WTC11 (cell line): ENCODE measurements around the gene GNPNAT1. TPM values are rescaled to one million over a fixed set of nuclear protein-coding genes. Genes with fewer than 3 reads are reported as not detected.

Source experiments
- ATAC-seq: fragments of 200-7000 bp; cut with Tn5 transposase; 2 replicates; pipeline ENCODE4 v1.10.0; 2021; ENCODE audit warnings: mild to moderate bottlenecking, moderate library complexity
- CTCF ChIA-PET: fragments of 300-600 bp; sonication (Branson Sonifier 250); formaldehyde crosslinking; loops from one replicate; lab custom pipeline; 2021; ENCODE audit warnings: antibody characterized with exemption; lab: Charles Lee
- POLR2A ChIA-PET: fragments of 350-600 bp; sonication (Branson Sonifier 250); formaldehyde crosslinking; loops from one replicate; lab custom pipeline; 2021; ENCODE audit warnings: antibody characterized with exemption; lab: Charles Lee
- DNase-seq: peaks from one replicate; pipeline ENCODE4 v3.0.0; 2021; ENCODE audit warnings: low spot score
- H3K27ac Mint-ChIP-seq: 2 replicates; pipeline ENCODE4 v1.8.0; 2021; ENCODE audit warnings: mixed read lengths
- H3K27me3 Mint-ChIP-seq: 2 replicates; pipeline ENCODE4 v1.8.0; 2021; ENCODE audit warnings: low read depth, mild to moderate bottlenecking, moderate library complexity, mixed read lengths
- H3K36me3 Mint-ChIP-seq: 2 replicates; pipeline ENCODE4 v1.8.0; 2021; ENCODE audit warnings: mixed read lengths
- H3K4me1 Mint-ChIP-seq: 2 replicates; pipeline ENCODE4 v1.8.0; 2022; ENCODE audit warnings: mixed read lengths
- H3K4me3 Mint-ChIP-seq: 2 replicates; pipeline ENCODE4 v1.8.0; 2021; ENCODE audit warnings: mild to moderate bottlenecking, moderate library complexity, mixed read lengths
- H3K9me3 Mint-ChIP-seq: 2 replicates; pipeline ENCODE4 v1.8.0; 2021; ENCODE audit warnings: mixed read lengths
- E2F1 ChIP-seq: sonication (generic); formaldehyde crosslinking; IDR thresholded peaks from 2 replicates; pipeline ENCODE4 v1.8.0; 2022; ENCODE audit warnings: mild to moderate bottlenecking, missing genetic modification reagents
- FOXJ3 ChIP-seq: sonication (generic); formaldehyde crosslinking; IDR thresholded peaks from 2 replicates; pipeline ENCODE4 v1.9.0; 2021; ENCODE audit warnings: missing genetic modification reagents, mild to moderate bottlenecking, borderline replicate concordance
- GTF2I ChIP-seq: fragments of 250-450 bp; sonication (Bioruptor Pico); conservative IDR thresholded peaks from 2 replicates; pipeline ENCODE4 v1.4.0; 2021; ENCODE audit warnings: mild to moderate bottlenecking
- MYBL2 ChIP-seq: sonication (generic); formaldehyde crosslinking; IDR thresholded peaks from 2 replicates; pipeline ENCODE4 v1.8.1; 2023; ENCODE audit warnings: mild to moderate bottlenecking, moderate library complexity, missing genetic modification reagents
- NFYB ChIP-seq: sonication (generic); formaldehyde crosslinking; conservative IDR thresholded peaks from 2 replicates; pipeline ENCODE4 v1.8.0; 2022; ENCODE audit warnings: low read depth, missing genetic modification reagents
- NR3C1 ChIP-seq: sonication (generic); formaldehyde crosslinking; conservative IDR thresholded peaks from 2 replicates; pipeline ENCODE4 v1.8.1; 2023; ENCODE audit warnings: low read depth, mild to moderate bottlenecking, missing genetic modification reagents
- SOX15 ChIP-seq: fragments of 250-450 bp; sonication (Bioruptor Pico); IDR thresholded peaks from 2 replicates; pipeline ENCODE4 v1.9.0; 2021; ENCODE audit warnings: mild to moderate bottlenecking
- TCF7 ChIP-seq: sonication (generic); formaldehyde crosslinking; IDR thresholded peaks from 2 replicates; pipeline ENCODE4 v1.8.0; 2022; ENCODE audit warnings: mild to moderate bottlenecking, low read depth, missing genetic modification reagents, moderate library complexity
- ZBTB21 ChIP-seq: sonication (generic); formaldehyde crosslinking; IDR thresholded peaks from 2 replicates; pipeline ENCODE4 v1.8.1; 2023; ENCODE audit warnings: mild to moderate bottlenecking, missing genetic modification reagents, borderline replicate concordance
- ZNF263 ChIP-seq: sonication (generic); formaldehyde crosslinking; IDR thresholded peaks from 2 replicates; pipeline ENCODE4 v1.8.1; 2022; ENCODE audit warnings: low read depth, mild to moderate bottlenecking, moderate library complexity, missing genetic modification reagents
- ZNF396 ChIP-seq: fragments of 250-450 bp; sonication (Bioruptor Pico); IDR thresholded peaks from 2 replicates; pipeline ENCODE4 v1.8.0; 2021; ENCODE audit warnings: mild to moderate bottlenecking, moderate library complexity, borderline replicate concordance
- total RNA-seq: library from RNA; stranded (reverse); gene quantifications from 3 replicates; pipeline ENCODE4 v1.2.3, GENCODE V29; 2021
- TF ChIP-seq, protein P1 (sequence below): sonication (generic); formaldehyde crosslinking; IDR thresholded peaks from 2 replicates; pipeline ENCODE4 v1.8.1; 2022; ENCODE audit warnings: low read depth, missing genetic modification reagents, borderline replicate concordance
- TF ChIP-seq, protein P2 (sequence below): fragments of 250-450 bp; sonication (Bioruptor Pico); IDR thresholded peaks from 2 replicates; pipeline ENCODE4 v1.9.0; 2021; ENCODE audit warnings: mild to moderate bottlenecking, borderline replicate concordance
- TF ChIP-seq, protein P3 (sequence below): sonication (generic); formaldehyde crosslinking; IDR thresholded peaks from 2 replicates; pipeline ENCODE4 v1.8.0; 2022; ENCODE audit warnings: mild to moderate bottlenecking, missing genetic modification reagents
- TF ChIP-seq, protein P4 (sequence below): sonication (generic); formaldehyde crosslinking; conservative IDR thresholded peaks from 2 replicates; pipeline ENCODE4 v1.8.1; 2023; ENCODE audit warnings: mild to moderate bottlenecking, low read depth, missing genetic modification reagents, moderate library complexity

GNPNAT1 gene
- total RNA-seq, 1 experiment from 2014 or later = 43.5 TPM

DNA sequence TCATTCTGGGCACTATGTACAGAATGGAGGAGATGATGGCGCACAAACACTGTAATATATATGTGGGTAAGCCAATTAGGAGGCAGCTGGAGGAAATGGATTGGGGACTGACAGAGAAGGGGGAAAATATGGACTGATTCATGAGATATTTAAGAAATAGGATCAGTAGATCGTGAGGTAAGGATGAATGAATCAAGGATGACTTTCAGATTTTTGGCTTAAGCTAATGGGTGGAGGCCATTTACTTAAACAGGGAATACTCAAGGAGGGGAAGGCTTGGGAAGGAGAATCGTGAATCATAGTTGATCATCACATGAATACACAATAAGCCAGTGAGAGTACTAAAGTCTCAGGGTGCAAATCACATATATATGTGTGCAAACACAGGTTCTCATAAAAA lies 11.2 kb upstream of the GNPNAT1 start:
- no peak for ATAC-seq
- TF ChIP-seq FOXJ3 (CRISPR knock-in tag) (no peak), ZNF263 (no peak), ZBTB21 (CRISPR knock-in tag) (no peak), MYBL2 (CRISPR knock-in tag) (no peak)
- TF ChIP-seq, protein P1, sequence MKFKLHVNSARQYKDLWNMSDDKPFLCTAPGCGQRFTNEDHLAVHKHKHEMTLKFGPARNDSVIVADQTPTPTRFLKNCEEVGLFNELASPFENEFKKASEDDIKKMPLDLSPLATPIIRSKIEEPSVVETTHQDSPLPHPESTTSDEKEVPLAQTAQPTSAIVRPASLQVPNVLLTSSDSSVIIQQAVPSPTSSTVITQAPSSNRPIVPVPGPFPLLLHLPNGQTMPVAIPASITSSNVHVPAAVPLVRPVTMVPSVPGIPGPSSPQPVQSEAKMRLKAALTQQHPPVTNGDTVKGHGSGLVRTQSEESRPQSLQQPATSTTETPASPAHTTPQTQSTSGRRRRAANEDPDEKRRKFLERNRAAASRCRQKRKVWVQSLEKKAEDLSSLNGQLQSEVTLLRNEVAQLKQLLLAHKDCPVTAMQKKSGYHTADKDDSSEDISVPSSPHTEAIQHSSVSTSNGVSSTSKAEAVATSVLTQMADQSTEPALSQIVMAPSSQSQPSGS = no peak

GRCh38 chr14:52801014-52801712 lies 9.8 kb upstream of the GNPNAT1 start:
- 0 out of 2 replicates have a peak, but pooled peaks cover 7% of the 10 kb centered on the region for H3K4me1 Mint-ChIP-seq
- DNase-seq = no peak
- no peak overlapping the region for H3K4me3 Mint-ChIP-seq
- ChIA-PET POLR2A (no interaction called here), CTCF (no interaction called here)
- H3K27ac Mint-ChIP-seq = no peak overlapping the region
- TF ChIP-seq ZNF396 (CRISPR knock-in tag) (no peak), NR3C1 (CRISPR knock-in tag) (no peak), SOX15 (CRISPR knock-in tag) (no peak), GTF2I (no peak), TCF7 (CRISPR knock-in tag) (no peak), NFYB (CRISPR knock-in tag) (no peak), E2F1 (no peak)
- TF ChIP-seq, protein P2, sequence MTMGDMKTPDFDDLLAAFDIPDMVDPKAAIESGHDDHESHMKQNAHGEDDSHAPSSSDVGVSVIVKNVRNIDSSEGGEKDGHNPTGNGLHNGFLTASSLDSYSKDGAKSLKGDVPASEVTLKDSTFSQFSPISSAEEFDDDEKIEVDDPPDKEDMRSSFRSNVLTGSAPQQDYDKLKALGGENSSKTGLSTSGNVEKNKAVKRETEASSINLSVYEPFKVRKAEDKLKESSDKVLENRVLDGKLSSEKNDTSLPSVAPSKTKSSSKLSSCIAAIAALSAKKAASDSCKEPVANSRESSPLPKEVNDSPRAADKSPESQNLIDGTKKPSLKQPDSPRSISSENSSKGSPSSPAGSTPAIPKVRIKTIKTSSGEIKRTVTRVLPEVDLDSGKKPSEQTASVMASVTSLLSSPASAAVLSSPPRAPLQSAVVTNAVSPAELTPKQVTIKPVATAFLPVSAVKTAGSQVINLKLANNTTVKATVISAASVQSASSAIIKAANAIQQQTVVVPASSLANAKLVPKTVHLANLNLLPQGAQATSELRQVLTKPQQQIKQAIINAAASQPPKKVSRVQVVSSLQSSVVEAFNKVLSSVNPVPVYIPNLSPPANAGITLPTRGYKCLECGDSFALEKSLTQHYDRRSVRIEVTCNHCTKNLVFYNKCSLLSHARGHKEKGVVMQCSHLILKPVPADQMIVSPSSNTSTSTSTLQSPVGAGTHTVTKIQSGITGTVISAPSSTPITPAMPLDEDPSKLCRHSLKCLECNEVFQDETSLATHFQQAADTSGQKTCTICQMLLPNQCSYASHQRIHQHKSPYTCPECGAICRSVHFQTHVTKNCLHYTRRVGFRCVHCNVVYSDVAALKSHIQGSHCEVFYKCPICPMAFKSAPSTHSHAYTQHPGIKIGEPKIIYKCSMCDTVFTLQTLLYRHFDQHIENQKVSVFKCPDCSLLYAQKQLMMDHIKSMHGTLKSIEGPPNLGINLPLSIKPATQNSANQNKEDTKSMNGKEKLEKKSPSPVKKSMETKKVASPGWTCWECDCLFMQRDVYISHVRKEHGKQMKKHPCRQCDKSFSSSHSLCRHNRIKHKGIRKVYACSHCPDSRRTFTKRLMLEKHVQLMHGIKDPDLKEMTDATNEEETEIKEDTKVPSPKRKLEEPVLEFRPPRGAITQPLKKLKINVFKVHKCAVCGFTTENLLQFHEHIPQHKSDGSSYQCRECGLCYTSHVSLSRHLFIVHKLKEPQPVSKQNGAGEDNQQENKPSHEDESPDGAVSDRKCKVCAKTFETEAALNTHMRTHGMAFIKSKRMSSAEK (CRISPR knock-in tag) = no peak
- TF ChIP-seq, protein P3, sequence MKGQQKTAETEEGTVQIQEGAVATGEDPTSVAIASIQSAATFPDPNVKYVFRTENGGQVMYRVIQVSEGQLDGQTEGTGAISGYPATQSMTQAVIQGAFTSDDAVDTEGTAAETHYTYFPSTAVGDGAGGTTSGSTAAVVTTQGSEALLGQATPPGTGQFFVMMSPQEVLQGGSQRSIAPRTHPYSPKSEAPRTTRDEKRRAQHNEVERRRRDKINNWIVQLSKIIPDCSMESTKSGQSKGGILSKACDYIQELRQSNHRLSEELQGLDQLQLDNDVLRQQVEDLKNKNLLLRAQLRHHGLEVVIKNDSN (CRISPR knock-in tag) = no peak
- TF ChIP-seq, protein P4, sequence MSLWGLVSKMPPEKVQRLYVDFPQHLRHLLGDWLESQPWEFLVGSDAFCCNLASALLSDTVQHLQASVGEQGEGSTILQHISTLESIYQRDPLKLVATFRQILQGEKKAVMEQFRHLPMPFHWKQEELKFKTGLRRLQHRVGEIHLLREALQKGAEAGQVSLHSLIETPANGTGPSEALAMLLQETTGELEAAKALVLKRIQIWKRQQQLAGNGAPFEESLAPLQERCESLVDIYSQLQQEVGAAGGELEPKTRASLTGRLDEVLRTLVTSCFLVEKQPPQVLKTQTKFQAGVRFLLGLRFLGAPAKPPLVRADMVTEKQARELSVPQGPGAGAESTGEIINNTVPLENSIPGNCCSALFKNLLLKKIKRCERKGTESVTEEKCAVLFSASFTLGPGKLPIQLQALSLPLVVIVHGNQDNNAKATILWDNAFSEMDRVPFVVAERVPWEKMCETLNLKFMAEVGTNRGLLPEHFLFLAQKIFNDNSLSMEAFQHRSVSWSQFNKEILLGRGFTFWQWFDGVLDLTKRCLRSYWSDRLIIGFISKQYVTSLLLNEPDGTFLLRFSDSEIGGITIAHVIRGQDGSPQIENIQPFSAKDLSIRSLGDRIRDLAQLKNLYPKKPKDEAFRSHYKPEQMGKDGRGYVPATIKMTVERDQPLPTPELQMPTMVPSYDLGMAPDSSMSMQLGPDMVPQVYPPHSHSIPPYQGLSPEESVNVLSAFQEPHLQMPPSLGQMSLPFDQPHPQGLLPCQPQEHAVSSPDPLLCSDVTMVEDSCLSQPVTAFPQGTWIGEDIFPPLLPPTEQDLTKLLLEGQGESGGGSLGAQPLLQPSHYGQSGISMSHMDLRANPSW = no peak
- ATAC-seq = no peak
- no peaks in the 10 kb centered on the region for H3K36me3 Mint-ChIP-seq
- no peaks in the 10 kb centered on the region for H3K27me3 Mint-ChIP-seq
- H3K9me3 Mint-ChIP-seq = no peaks in the 10 kb centered on the region

More for the DNA sequence above, 11.2 kb upstream of the GNPNAT1 start:
- no peaks in the 10 kb centered on the region for H3K9me3 Mint-ChIP-seq
- H3K36me3 Mint-ChIP-seq = no peaks in the 10 kb centered on the region
- H3K4me3 Mint-ChIP-seq = no peak overlapping the region
- H3K27me3 Mint-ChIP-seq = no peaks in the 10 kb centered on the region
- CTCF ChIA-PET = interaction anchor here (0.7 to 1.3 kb wide), 4 partner anchors 11 to 503 kb away, joined by 3 to 5 read pairs (median 3); partner anchors contain the start of gene GNPNAT1
- no peak for DNase-seq
- H3K27ac Mint-ChIP-seq = no peak overlapping the region
- POLR2A ChIA-PET = no interaction called here
- H3K4me1 Mint-ChIP-seq = 0 out of 2 replicates have a peak, but pooled peaks cover 7% of the 10 kb centered on the region
